ENCODE measurements around the gene MYT1.

The MYT1 gene

GRCh38 chr20:64139199-64140060 is 24.8 kb upstream of the MYT1 start:
- Histone ChIP-seq H3K27me3 (ENCODE audit: insufficient read depth, poor library complexity, severe bottlenecking) (no peaks in the 10 kb centered on the region), H3K4me3 (replicated peaks; ENCODE audit: insufficient read depth, low read length) (no peak overlapping the region), H3K27ac (replicated peaks) (no peak overlapping the region)
- no peak for TF ChIP-seq CTCF (IDR thresholded peaks at IDR 0.05; ENCODE audit: insufficient read depth, low read length)
- TF ChIP-seq REST (IDR thresholded peaks at IDR 0.05; ENCODE audit: insufficient replicate concordance, low read depth) = no peak
- no peak for TF ChIP-seq SPI1 (IDR thresholded peaks at IDR 0.05; ENCODE audit: borderline replicate concordance, low read depth)
- TF ChIP-seq GABPA (IDR thresholded peaks at IDR 0.05; ENCODE audit: low read depth) = no peak
- no peak for TF ChIP-seq POLR2AphosphoS5 (IDR thresholded peaks at IDR 0.05; ENCODE audit: low read depth)
- no peak for DNase-seq (ENCODE audit: low read depth in 1 of 2, low spot score in 1 of 2)

GRCh38 chr20:64140061-64140931 is 24.0 kb upstream of the MYT1 start:
- DNase-seq (ENCODE audit: low read depth in 1 of 2, low spot score in 1 of 2) = no peak
- no peak overlapping the region for H3K27ac ChIP-seq (replicated peaks)
- TF ChIP-seq GABPA (IDR thresholded peaks at IDR 0.05; ENCODE audit: low read depth) = no peak
- no peak for TF ChIP-seq SPI1 (IDR thresholded peaks at IDR 0.05; ENCODE audit: borderline replicate concordance, low read depth)
- TF ChIP-seq CTCF (IDR thresholded peaks at IDR 0.05; ENCODE audit: insufficient read depth, low read length) = no peak
- no peak overlapping the region for H3K4me3 ChIP-seq (replicated peaks; ENCODE audit: insufficient read depth, low read length)
- H3K27me3 ChIP-seq (ENCODE audit: insufficient read depth, poor library complexity, severe bottlenecking) = no peaks in the 10 kb centered on the region

- no peak for DNase-seq (ENCODE audit: low read depth in 1 of 2, low spot score in 1 of 2)
- Histone ChIP-seq H3K27ac (replicated peaks) (no peak overlapping the region), H3K27me3 (ENCODE audit: insufficient read depth, poor library complexity, severe bottlenecking) (no peaks in the 10 kb centered on the region), H3K4me3 (replicated peaks; ENCODE audit: insufficient read depth, low read length) (no peak overlapping the region)
- TF ChIP-seq GABPA (IDR thresholded peaks at IDR 0.05; ENCODE audit: low read depth) (no peak), POLR2AphosphoS5 (IDR thresholded peaks at IDR 0.05; ENCODE audit: low read depth) (no peak)
Observed at GRCh38 chr20:64140956-64141355, 23.3 kb upstream of the MYT1 start.

- Histone ChIP-seq H3K27ac (replicated peaks) (no peak overlapping the region), H3K27me3 (ENCODE audit: insufficient read depth, poor library complexity, severe bottlenecking) (no peaks in the 10 kb centered on the region), H3K4me3 (replicated peaks; ENCODE audit: insufficient read depth, low read length) (no peak overlapping the region)
- DNase-seq (ENCODE audit: low read depth in 1 of 2, low spot score in 1 of 2) = no peak
- TF ChIP-seq SPI1 (IDR thresholded peaks at IDR 0.05; ENCODE audit: borderline replicate concordance, low read depth) (no peak), POLR2AphosphoS5 (IDR thresholded peaks at IDR 0.05; ENCODE audit: low read depth) (no peak), GABPA (IDR thresholded peaks at IDR 0.05; ENCODE audit: low read depth) (no peak), REST (IDR thresholded peaks at IDR 0.05; ENCODE audit: insufficient replicate concordance, low read depth) (no peak), CTCF (IDR thresholded peaks at IDR 0.05; ENCODE audit: insufficient read depth, low read length) (no peak)
Observed at GRCh38 chr20:64142590-64142989, 21.7 kb upstream of the MYT1 start.
